Activated T-helper 17 cell treated with anti-CD3 and anti-CD28 coated beads, Interleukin-2, amount 50 U/mL, for 72 hours (primary cell): ENCODE data around the gene FZD8. TPM values are rescaled to one million over a fixed set of nuclear protein-coding genes. Genes with fewer than 3 reads are reported as not detected.
A peak's percentile ranks its signal among the peaks of the same experiment; 100 is the strongest.
"Not testable (repeated sequence)": the region's sequence is repeated elsewhere in the genome, so short reads cannot be mapped to it uniquely, and the experiment has no call there.

Experiments
- ATAC-seq: fragments of 150-1000 bp; cut with Tn5 transposase; replicated peaks from 2 replicates; pipeline ENCODE4 v1.10.0; 2021; ENCODE audit warnings: mild to moderate bottlenecking, moderate library complexity
- H3K27ac Mint-ChIP-seq: one replicate; pipeline ENCODE4 v1.8.0; 2022; ENCODE audit warnings: mixed read lengths
- H3K27me3 Mint-ChIP-seq: one replicate; pipeline ENCODE4 v1.8.0; 2022; ENCODE audit warnings: mixed read lengths
- H3K36me3 Mint-ChIP-seq: one replicate; pipeline ENCODE4 v1.8.0; 2022; ENCODE audit warnings: low read depth, mild to moderate bottlenecking, mixed read lengths
- H3K4me1 Mint-ChIP-seq: one replicate; pipeline ENCODE4 v1.8.0; 2022; ENCODE audit warnings: mixed read lengths
- H3K4me3 Mint-ChIP-seq: one replicate; pipeline ENCODE4 v1.8.0; 2022; ENCODE audit warnings: mild to moderate bottlenecking, mixed read lengths
- H3K9me3 Mint-ChIP-seq: one replicate; pipeline ENCODE4 v1.8.0; 2022; ENCODE audit warnings: mixed read lengths
- total RNA-seq, 2 donors: library from RNA; stranded (reverse); gene quantifications; one replicate each; pipeline ENCODE4 v1.2.3, GENCODE V29; 2022

Gene FZD8
- under 1 TPM in 1 of 2 donors, not detected in 1; 0.39 TPM for total RNA-seq

GRCh38 chr10:35642035-35642792, at the start of gene FZD8:
FZD8 (minus strand) TSS chr10:35642296; CDS start chr10:35641429, 867 bp downstream.
- Mint-ChIP-seq H3K27me3 (peaks cover 24% of the 10 kb centered on the region), H3K27ac (no peak within 1 kb of the TSS), H3K36me3 (no peaks in the 10 kb centered on the region), H3K9me3 (no peaks in the 10 kb centered on the region), H3K4me3 (peak within 1 kb of the TSS; percentile 85), H3K4me1 (peaks cover 6% of the 10 kb centered on the region)
- peak; percentile 94 for ATAC-seq

- H3K27me3 Mint-ChIP-seq, result peaks cover 18% of the 10 kb centered on the region
- no peaks in the 10 kb centered on the region for H3K9me3 Mint-ChIP-seq
- H3K36me3 Mint-ChIP-seq, result no peaks in the 10 kb centered on the region
- no peak overlapping the region for H3K27ac Mint-ChIP-seq
- no peaks in the 10 kb centered on the region for H3K4me1 Mint-ChIP-seq
- no peak overlapping the region for H3K4me3 Mint-ChIP-seq
- no peak for ATAC-seq
Observed at GRCh38 chr10:35691522-35692236, 49.6 kb upstream of the FZD8 start.

GRCh38 chr10:35690534-35690933, 48.4 kb upstream of the FZD8 start:
- Mint-ChIP-seq H3K9me3 (no peaks in the 10 kb centered on the region), H3K4me1 (no peaks in the 10 kb centered on the region), H3K4me3 (no peak overlapping the region), H3K27me3 (peaks cover 15% of the 10 kb centered on the region), H3K27ac (no peak overlapping the region), H3K36me3 (no peaks in the 10 kb centered on the region)
- no peak for ATAC-seq

- not testable (repeated sequence) for H3K4me1 Mint-ChIP-seq, H3K9me3 Mint-ChIP-seq, ATAC-seq, H3K36me3 Mint-ChIP-seq, H3K4me3 Mint-ChIP-seq, H3K27ac Mint-ChIP-seq
- peaks cover 14% of the 10 kb centered on the region for H3K27me3 Mint-ChIP-seq
Observed at GRCh38 chr10:35685858-35686257, 43.8 kb upstream of the FZD8 start.

GRCh38 chr10:35685402-35685801, 43.3 kb upstream of the FZD8 start:
- ATAC-seq, result no peak
- Mint-ChIP-seq H3K27me3 (peaks cover 10% of the 10 kb centered on the region), H3K27ac (no peak overlapping the region), H3K9me3 (no peaks in the 10 kb centered on the region), H3K4me1 (no peaks in the 10 kb centered on the region), H3K36me3 (no peaks in the 10 kb centered on the region), H3K4me3 (no peak overlapping the region)

GRCh38 chr10:35684586-35684985, 42.5 kb upstream of the FZD8 start:
- Mint-ChIP-seq H3K9me3 (no peaks in the 10 kb centered on the region), H3K27ac (no peak overlapping the region), H3K36me3 (no peaks in the 10 kb centered on the region), H3K4me1 (no peaks in the 10 kb centered on the region), H3K4me3 (no peak overlapping the region), H3K27me3 (peaks cover 10% of the 10 kb centered on the region)
- no peak for ATAC-seq

GRCh38 chr10:35675846-35676245, 33.8 kb upstream of the FZD8 start:
- Mint-ChIP-seq H3K4me1 (no peaks in the 10 kb centered on the region), H3K27ac (no peak overlapping the region), H3K36me3 (no peaks in the 10 kb centered on the region), H3K4me3 (no peak overlapping the region), H3K27me3 (peaks cover 15% of the 10 kb centered on the region), H3K9me3 (no peaks in the 10 kb centered on the region)
- ATAC-seq, result no peak

- no peaks in the 10 kb centered on the region for H3K36me3 Mint-ChIP-seq
- ATAC-seq, result no peak
Observed at GRCh38 chr10:35674843-35675242, 32.7 kb upstream of the FZD8 start.

GRCh38 chr10:35668865-35669650, 27.0 kb upstream of the FZD8 start:
- Mint-ChIP-seq H3K4me1 (no peaks in the 10 kb centered on the region), H3K9me3 (peaks cover 12% of the 10 kb centered on the region), H3K27ac (no peak overlapping the region), H3K27me3 (peaks cover 7% of the 10 kb centered on the region), H3K4me3 (no peak overlapping the region), H3K36me3 (no peaks in the 10 kb centered on the region)
- no peak for ATAC-seq

More at GRCh38 chr10:35674843-35675242, 32.7 kb upstream of the FZD8 start:
- Mint-ChIP-seq H3K4me3 (no peak overlapping the region), H3K27ac (no peak overlapping the region), H3K9me3 (no peaks in the 10 kb centered on the region), H3K4me1 (no peaks in the 10 kb centered on the region), H3K27me3 (peaks cover 15% of the 10 kb centered on the region)

- H3K27ac Mint-ChIP-seq, result no peak overlapping the region
- H3K4me1 Mint-ChIP-seq, result no peaks in the 10 kb centered on the region
- H3K27me3 Mint-ChIP-seq, result peaks cover 7% of the 10 kb centered on the region
- no peaks in the 10 kb centered on the region for H3K36me3 Mint-ChIP-seq
- H3K9me3 Mint-ChIP-seq, result peaks cover 12% of the 10 kb centered on the region
- ATAC-seq, result no peak
- no peak overlapping the region for H3K4me3 Mint-ChIP-seq
Observed at GRCh38 chr10:35667971-35668370, 25.9 kb upstream of the FZD8 start.

GRCh38 chr10:35667270-35667889, 25.3 kb upstream of the FZD8 start:
- Mint-ChIP-seq H3K4me3 (no peak overlapping the region), H3K27me3 (peaks cover 11% of the 10 kb centered on the region), H3K27ac (no peak overlapping the region), H3K9me3 (peaks cover 12% of the 10 kb centered on the region), H3K4me1 (no peaks in the 10 kb centered on the region), H3K36me3 (no peaks in the 10 kb centered on the region)
- ATAC-seq, result no peak

GRCh38 chr10:35661236-35661635, 19.1 kb upstream of the FZD8 start:
- Mint-ChIP-seq H3K36me3 (no peaks in the 10 kb centered on the region), H3K27me3 (peaks cover 26% of the 10 kb centered on the region), H3K9me3 (peaks cover 4% of the 10 kb centered on the region), H3K4me3 (no peak overlapping the region), H3K27ac (no peak overlapping the region), H3K4me1 (no peaks in the 10 kb centered on the region)
- ATAC-seq, result no peak

- no peak overlapping the region for H3K27ac Mint-ChIP-seq
- H3K9me3 Mint-ChIP-seq, result peaks cover 4% of the 10 kb centered on the region
- no peak overlapping the region for H3K4me3 Mint-ChIP-seq
- no peak for ATAC-seq
- H3K36me3 Mint-ChIP-seq, result no peaks in the 10 kb centered on the region
- H3K27me3 Mint-ChIP-seq, result peaks cover 30% of the 10 kb centered on the region
- no peaks in the 10 kb centered on the region for H3K4me1 Mint-ChIP-seq
Observed at GRCh38 chr10:35659456-35659855, 17.4 kb upstream of the FZD8 start.

- Mint-ChIP-seq H3K36me3 (no peaks in the 10 kb centered on the region), H3K27me3 (peaks cover 27% of the 10 kb centered on the region), H3K4me3 (no peak overlapping the region), H3K9me3 (peaks cover 4% of the 10 kb centered on the region), H3K27ac (no peak overlapping the region), H3K4me1 (no peaks in the 10 kb centered on the region)
- ATAC-seq, result no peak
Observed at GRCh38 chr10:35657621-35658020, 15.5 kb upstream of the FZD8 start.
